Adipose tissue (tissue), 3 donors: ENCODE data around the gene AQP5. TPM values are rescaled to one million over a fixed set of nuclear protein-coding genes. Genes with fewer than 3 reads are reported as not detected.

Experiments
- H3K27ac ChIP-seq: one replicate; pipeline ENCODE4 v1.5.1; 2013; ENCODE audit warnings: low read depth, low read length
- WGBS, 3 donors: extraction: QIAGEN DNeasy Blood & Tissue Kit; methylation state at CpG; one replicate each; pipeline ENCODE4 v1.1.7; 2013; 5-methylcytosine and 5-hydroxymethylcytosine counted together
- polyA plus RNA-seq, 3 donors: library from polyadenylated mRNA; stranded (reverse); fragments of 200-250 nt; gene quantifications; one replicate each; pipeline ENCODE4 v1.2.3, GENCODE V29; 2013
- donor health status: healthy with polysubstance abuse.
- donor health status: Bipolar disorder and iron deficiency.
- donor health status: healthy.

Gene AQP5
- polyA plus RNA-seq, 3 donors: 0.34 to 0.98 (median 0.76) TPM

GRCh38 chr12:49959685-49960473 lies 1.8 kb upstream of the AQP5 start:
- H3K27ac ChIP-seq: no peak overlapping the region
- 33 to 44% (median 35%) methylated on average over 11 of the region's 11 CpGs for WGBS, 3 donors

GRCh38 chr12:49960474-49961110 lies 1.1 kb upstream of the AQP5 start:
- no peak overlapping the region for H3K27ac ChIP-seq
- WGBS, 3 donors: 40 to 58% (median 48%) methylated on average over 6 to 13 of the region's 13 CpGs

GRCh38 chr12:49961993-49962764 lies 507 bp downstream of the AQP5 start:
- no peak overlapping the region for H3K27ac ChIP-seq
- 54 to 71% (median 69%) methylated on average over 33 to 37 of the region's 37 CpGs for WGBS, 3 donors

- no peak overlapping the region for H3K27ac ChIP-seq
- WGBS, 3 donors: 56 to 82% (median 78%) methylated on average over 21 of the region's 21 CpGs
Observed at GRCh38 chr12:49962861-49963765, 1.4 kb downstream of the AQP5 start.

DNA sequence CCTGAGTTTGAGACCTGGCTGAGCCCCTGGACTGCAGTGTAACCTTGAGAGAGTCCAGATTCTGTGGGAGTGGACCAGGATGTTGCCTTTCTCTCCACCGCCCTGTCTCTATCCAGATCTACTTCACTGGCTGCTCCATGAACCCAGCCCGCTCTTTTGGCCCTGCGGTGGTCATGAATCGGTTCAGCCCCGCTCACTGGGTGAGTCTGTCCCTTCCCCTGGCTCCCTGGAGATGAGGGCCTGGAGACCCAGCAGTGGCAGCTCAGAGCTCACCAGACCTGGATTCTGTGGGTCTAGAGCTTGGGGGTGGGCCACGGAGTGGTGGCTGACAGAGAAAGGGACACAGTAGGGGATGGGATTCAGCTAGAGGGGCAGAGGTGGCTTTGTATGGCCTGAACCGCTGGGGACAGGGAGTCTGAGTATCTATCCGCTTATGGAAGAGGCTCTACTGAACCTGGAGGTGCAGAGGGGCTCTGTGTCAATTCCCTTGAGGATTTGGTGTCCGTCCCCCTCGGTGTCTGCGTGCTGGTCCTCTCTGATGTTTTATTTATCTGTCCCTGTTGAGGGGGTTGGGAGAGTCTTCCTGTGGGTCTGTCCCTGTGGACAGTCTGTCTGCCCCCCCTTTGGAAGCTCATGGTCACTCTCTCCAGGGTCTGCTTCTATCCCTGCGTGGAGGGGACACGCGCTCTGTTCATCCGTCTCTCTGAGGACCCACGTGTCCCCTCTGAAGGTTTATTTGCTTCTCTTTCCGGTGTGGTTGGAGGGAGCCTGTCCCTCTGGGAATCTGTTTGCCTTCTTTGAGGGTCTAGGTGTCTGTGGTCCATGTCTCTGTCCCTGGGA lies 2.5 kb downstream of the AQP5 start:
- 83 to 87% (median 84%) methylated on average over 17 of the region's 17 CpGs for WGBS, 3 donors
- H3K27ac ChIP-seq: no peak overlapping the region

DNA sequence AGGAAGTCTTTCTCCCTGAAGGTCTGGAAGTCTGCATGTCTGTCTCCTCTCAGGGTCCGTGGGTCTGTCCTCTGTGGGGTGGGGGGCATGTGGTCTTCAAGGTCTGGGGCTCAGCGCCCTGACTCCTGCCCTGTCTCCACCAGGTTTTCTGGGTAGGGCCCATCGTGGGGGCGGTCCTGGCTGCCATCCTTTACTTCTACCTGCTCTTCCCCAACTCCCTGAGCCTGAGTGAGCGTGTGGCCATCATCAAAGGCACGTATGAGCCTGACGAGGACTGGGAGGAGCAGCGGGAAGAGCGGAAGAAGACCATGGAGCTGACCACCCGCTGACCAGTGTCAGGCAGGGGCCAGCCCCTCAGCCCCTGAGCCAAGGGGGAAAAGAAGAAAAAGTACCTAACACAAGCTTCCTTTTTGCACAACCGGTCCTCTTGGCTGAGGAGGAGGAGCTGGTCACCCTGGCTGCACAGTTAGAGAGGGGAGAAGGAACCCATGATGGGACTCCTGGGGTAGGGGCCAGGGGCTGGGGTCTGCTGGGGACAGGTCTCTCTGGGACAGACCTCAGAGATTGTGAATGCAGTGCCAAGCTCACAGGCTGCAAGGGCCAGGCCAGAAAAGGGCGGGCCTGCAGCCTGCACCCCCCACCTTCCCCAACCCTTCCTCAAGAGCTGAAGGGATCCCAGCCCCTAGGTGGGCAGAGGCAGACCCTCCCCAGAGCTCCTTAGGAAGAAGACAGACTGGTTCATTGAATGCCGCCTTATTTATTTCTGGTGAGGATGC lies 3.4 kb downstream of the AQP5 start:
- H3K27ac ChIP-seq: no peak overlapping the region
- 68 to 78% (median 68%) methylated on average over 13 of the region's 13 CpGs for WGBS, 3 donors

DNA sequence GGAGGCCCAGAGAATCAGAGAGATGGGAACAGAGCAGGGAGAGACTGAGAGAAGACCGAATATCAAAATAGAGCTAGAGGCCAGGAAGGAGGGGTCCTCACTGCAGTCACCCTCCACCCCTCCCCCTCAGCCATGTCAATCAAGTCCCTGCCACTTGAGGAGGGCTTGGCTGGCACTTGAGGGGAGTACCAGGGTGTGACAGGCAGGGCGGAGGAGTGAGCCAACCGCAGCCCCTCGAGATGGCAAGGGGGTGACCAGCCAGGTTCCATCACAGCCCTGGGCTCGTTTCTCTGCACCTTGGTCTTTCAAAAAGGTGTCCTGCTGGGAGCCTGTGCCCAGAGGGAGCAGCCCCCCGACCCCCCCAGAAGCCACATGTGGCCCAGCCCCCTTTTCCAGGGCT lies 4.2 kb downstream of the AQP5 start:
- no peak overlapping the region for H3K27ac ChIP-seq
- 72 to 78% (median 73%) methylated on average over 6 of the region's 6 CpGs for WGBS, 3 donors

- 37 to 42% (median 38%) methylated on average over 16 of the region's 16 CpGs for WGBS, 3 donors
- no peak overlapping the region for H3K27ac ChIP-seq
Observed at GRCh38 chr12:49966511-49967041, 4.9 kb downstream of the AQP5 start.

DNA sequence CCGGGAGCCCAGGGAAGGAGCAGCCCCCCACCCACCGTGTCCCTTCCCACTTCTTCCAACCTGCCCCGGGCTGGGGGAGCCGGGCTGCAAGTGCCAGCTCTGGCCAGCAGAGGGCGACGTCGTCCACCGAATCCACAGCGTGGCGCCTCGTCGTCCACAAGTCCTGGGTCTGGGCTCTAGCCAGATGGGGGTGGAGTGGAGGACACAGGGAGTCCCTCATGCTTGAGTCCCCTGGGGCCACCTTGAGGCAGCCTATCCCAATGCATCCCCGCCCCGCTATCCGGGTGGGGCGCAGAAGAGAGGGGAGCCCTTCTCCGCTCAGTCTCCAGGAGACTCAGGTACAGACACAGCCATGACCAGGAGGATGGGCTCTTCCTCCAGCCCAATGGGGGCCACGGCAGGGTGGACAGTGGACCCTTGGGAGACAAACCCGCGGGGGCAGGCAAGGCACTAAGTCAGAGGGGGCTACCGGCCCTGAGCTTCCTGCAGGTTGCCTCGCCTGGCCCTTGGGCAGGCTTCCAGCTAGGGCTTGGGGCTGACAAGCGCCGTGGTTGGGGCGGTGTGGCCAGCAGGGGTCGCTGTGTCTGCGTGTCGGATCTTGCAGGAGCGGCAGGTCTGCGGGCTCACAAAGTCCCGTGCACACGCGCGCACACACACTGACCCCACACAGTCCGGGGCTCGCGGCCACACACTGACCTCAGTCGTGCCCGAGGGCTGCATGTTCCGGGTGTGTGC lies 5.5 kb downstream of the AQP5 start:
- no peak overlapping the region for H3K27ac ChIP-seq
- 1 to 3% (median 2%) methylated on average over 37 to 40 of the region's 40 CpGs for WGBS, 3 donors

GRCh38 chr12:49967777-49968250 lies 6.1 kb downstream of the AQP5 start:
- WGBS, 3 donors: 35 to 39% (median 35%) methylated on average over 15 of the region's 15 CpGs
- no peak overlapping the region for H3K27ac ChIP-seq

DNA sequence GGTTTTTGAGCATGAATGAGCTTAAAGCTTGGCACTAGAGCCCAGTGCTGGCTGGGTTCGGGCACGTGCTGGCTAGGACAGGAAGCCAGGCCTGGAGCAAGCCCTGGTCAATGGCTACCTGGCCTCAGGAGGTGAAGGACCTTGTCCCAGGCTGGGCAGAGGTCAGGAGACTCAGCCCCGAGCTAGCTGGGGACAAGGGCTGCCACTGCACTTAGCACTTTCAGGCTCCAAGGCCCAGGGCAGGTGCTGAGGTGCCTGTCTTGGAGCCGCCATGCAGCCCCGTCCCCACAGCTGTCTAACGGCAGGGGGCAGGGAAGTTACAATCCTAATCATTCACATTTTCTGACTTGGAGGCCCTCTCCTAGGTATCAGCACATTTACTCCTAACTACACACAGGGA lies 6.8 kb downstream of the AQP5 start:
- WGBS, 3 donors: 84 to 90% (median 90%) methylated on average over 6 of the region's 6 CpGs
- H3K27ac ChIP-seq: no peak overlapping the region

DNA sequence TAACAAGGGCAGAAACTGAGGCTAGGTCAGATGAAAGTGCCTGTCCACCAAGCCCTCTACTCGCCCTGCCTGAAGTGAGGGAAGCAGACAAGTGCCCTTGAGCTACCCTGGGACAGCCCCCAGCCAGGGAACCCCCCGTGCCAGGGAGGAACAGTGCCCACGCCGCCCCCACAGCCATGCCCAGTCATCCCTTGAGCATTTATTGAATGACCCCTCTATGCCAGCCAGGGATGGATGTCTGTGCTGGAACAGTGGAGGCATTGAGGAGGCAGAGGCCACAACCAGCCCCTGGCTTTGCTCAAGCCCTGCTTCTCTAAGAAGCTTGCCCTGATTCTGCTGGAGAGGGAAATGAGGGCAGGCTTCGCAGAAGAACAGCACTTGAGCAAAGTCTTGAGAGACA lies 7.4 kb downstream of the AQP5 start:
- 80 to 86% (median 85%) methylated on average over 5 of the region's 5 CpGs for WGBS, 3 donors
- H3K27ac ChIP-seq: no peak overlapping the region

DNA sequence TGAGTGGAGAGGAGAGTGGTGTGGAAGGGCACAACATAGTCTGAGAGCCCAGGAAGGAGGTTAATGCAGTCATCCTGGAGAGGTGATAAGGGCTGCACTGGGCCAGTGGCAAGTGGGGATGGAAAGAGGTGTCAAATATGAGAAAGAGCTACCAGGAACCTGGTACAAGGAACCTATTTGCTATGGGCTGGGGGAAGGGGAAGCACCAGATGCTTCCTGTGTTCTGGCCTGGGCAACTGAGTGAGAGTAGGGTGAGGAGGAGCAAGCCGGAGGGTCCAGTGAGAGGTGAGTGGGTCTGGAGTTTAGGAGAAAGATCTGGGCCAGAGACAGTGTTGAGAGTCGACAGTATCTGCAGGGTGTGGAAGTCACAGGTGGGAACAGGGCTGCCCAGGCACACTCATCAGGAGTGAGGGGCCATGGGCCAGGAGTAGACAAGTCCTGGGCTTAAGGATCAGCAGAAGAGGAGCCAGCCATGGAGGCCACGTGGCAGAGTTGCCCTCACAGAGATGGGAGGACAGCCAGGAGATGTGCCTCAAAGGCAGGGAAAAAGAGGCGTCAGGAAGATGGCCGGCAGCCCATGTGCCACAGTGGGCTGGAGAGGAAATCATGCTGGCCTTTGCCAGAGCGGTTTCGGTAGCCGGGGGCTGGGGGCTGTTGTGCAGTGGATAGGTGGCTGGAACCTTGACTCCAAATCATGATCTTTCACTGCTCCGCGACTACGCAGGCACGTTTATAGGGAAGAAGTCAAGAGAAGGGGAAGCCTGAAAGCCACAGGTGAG lies 8.2 kb downstream of the AQP5 start:
- no peak overlapping the region for H3K27ac ChIP-seq

DNA sequence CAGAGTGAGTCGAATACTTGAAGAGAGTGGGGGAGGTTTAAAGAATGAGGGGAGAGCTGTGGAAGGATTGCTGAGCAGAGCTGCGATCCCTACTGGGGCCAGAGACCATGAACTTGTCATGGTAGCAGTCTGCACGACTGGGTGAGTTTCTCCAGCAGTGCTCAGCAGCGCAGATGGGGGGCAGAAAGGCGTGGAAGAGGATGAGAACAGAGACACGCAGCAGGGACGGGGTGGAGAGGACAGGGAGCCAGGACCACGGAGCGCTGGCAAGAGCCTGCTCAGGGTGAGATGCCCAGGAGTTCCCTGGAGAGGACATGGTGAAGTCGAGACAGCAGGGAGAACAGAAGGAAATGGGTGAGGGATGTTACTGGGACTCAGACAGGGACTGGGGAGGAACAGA lies 9.0 kb downstream of the AQP5 start:
- 56 to 75% (median 71%) methylated on average over 10 of the region's 10 CpGs for WGBS, 3 donors
- H3K27ac ChIP-seq: no peak overlapping the region

More for the DNA sequence above, 8.2 kb downstream of the AQP5 start:
- 70 to 85% (median 75%) methylated on average over 12 of the region's 12 CpGs for WGBS, 3 donors

DNA sequence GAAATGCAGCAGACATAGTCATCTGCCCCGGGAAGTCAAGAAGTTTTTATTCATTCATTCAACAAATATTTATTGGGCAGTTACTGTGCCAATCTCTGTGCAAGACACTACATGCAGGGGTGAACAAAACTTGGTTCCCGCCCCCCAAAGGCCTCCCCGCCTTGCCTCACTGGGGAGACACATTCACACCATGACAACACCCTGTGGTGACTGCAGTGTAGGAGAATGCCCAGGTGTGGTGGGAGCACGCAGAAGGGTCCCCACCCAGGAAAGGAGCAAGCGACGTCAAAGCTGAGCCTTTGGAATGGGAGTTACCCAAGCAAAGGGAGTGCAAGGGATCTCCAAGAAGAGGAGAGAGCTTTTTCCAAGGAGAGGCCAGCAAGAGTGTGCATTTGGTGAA lies 9.5 kb downstream of the AQP5 start:
- 78 to 89% (median 81%) methylated on average over 6 of the region's 6 CpGs for WGBS, 3 donors
- no peak overlapping the region for H3K27ac ChIP-seq
